Measurements from ENCODE around the gene LYRM4.

The LYRM4 gene

GRCh38 chr6:5305968-5306626 lies 45.3 kb upstream of the LYRM4 start:
- no peaks in the 10 kb centered on the region; the same call in 1 of the 2 replicates for H3K27me3 ChIP-seq (ENCODE audit: low read length)
- no peak overlapping the region for H3K27ac ChIP-seq (ENCODE audit: low read depth, low read length)
- no peaks in the 10 kb centered on the region for H3K9me2 ChIP-seq (replicated peaks; ENCODE audit: insufficient read depth, low read length)
- no peaks in the 10 kb centered on the region for H3K9me3 ChIP-seq (ENCODE audit: insufficient read depth, low read length)
- no peak overlapping the region for H2AFZ ChIP-seq (ENCODE audit: low read depth, low read length, severe bottlenecking)
- no peak overlapping the region for H3K4me2 ChIP-seq (ENCODE audit: low read depth, low read length, poor library complexity, severe bottlenecking)
- H3K79me2 ChIP-seq (ENCODE audit: insufficient read depth, low read length) = no peaks in the 10 kb centered on the region
- no peaks in the 10 kb centered on the region for H3F3A ChIP-seq (ENCODE audit: insufficient read depth)
- H4K20me1 ChIP-seq (ENCODE audit: low read depth, low read length) = peaks cover 66% of the 10 kb centered on the region
- H3K4me3 ChIP-seq (ENCODE audit: insufficient read depth, low read length, poor library complexity, severe bottlenecking) = no peak overlapping the region
- no peak for TF ChIP-seq EZH2phosphoT487 (conservative IDR thresholded peaks at IDR 0.05; ENCODE audit: low read length)
- TF ChIP-seq CTCF (IDR thresholded peaks at IDR 0.05; ENCODE audit: insufficient read depth, low read length, poor library complexity, severe bottlenecking) = no peak
- no peak overlapping the region for H3K9ac ChIP-seq (ENCODE audit: low read length)
- H3K36me3 ChIP-seq (ENCODE audit: low read length) = no peaks in the 10 kb centered on the region

- Histone ChIP-seq H3K9ac (ENCODE audit: low read length) (no peak overlapping the region), H3F3A (ENCODE audit: insufficient read depth) (no peaks in the 10 kb centered on the region), H3K79me2 (ENCODE audit: insufficient read depth, low read length) (no peaks in the 10 kb centered on the region), H3K27ac (ENCODE audit: low read depth, low read length) (no peak overlapping the region), H4K20me1 (ENCODE audit: low read depth, low read length) (peaks cover 62% of the 10 kb centered on the region), H3K9me3 (ENCODE audit: insufficient read depth, low read length) (no peaks in the 10 kb centered on the region), H3K9me2 (replicated peaks; ENCODE audit: insufficient read depth, low read length) (no peaks in the 10 kb centered on the region), H3K36me3 (ENCODE audit: low read length) (no peaks in the 10 kb centered on the region), H2AFZ (ENCODE audit: low read depth, low read length, severe bottlenecking) (no peak overlapping the region), H3K4me2 (ENCODE audit: low read depth, low read length, poor library complexity, severe bottlenecking) (no peak overlapping the region), H3K4me3 (ENCODE audit: insufficient read depth, low read length, poor library complexity, severe bottlenecking) (no peak overlapping the region), H3K27me3 (ENCODE audit: low read length) (no peaks in the 10 kb centered on the region; the same call in 1 of the 2 replicates)
- TF ChIP-seq CTCF (IDR thresholded peaks at IDR 0.05; ENCODE audit: insufficient read depth, low read length, poor library complexity, severe bottlenecking) (no peak), EZH2phosphoT487 (conservative IDR thresholded peaks at IDR 0.05; ENCODE audit: low read length) (no peak)
Observed at GRCh38 chr6:5303682-5304081, 42.9 kb upstream of the LYRM4 start.

GRCh38 chr6:5302995-5303622 lies 42.4 kb upstream of the LYRM4 start:
- H3K27ac ChIP-seq (ENCODE audit: low read depth, low read length) = no peak overlapping the region
- H3K27me3 ChIP-seq (ENCODE audit: low read length) = no peaks in the 10 kb centered on the region; the same call in 1 of the 2 replicates
- no peaks in the 10 kb centered on the region for H3F3A ChIP-seq (ENCODE audit: insufficient read depth)
- H3K9me2 ChIP-seq (replicated peaks; ENCODE audit: insufficient read depth, low read length) = no peaks in the 10 kb centered on the region
- no peaks in the 10 kb centered on the region for H3K79me2 ChIP-seq (ENCODE audit: insufficient read depth, low read length)
- no peak overlapping the region for H3K9ac ChIP-seq (ENCODE audit: low read length)
- H3K4me2 ChIP-seq (ENCODE audit: low read depth, low read length, poor library complexity, severe bottlenecking) = no peak overlapping the region
- no peaks in the 10 kb centered on the region for H3K9me3 ChIP-seq (ENCODE audit: insufficient read depth, low read length)
- no peak overlapping the region for H2AFZ ChIP-seq (ENCODE audit: low read depth, low read length, severe bottlenecking)
- peaks cover 61% of the 10 kb centered on the region for H4K20me1 ChIP-seq (ENCODE audit: low read depth, low read length)
- TF ChIP-seq CTCF (IDR thresholded peaks at IDR 0.05; ENCODE audit: insufficient read depth, low read length, poor library complexity, severe bottlenecking) (peak; percentile 58), EZH2phosphoT487 (conservative IDR thresholded peaks at IDR 0.05; ENCODE audit: low read length) (no peak)
- H3K36me3 ChIP-seq (ENCODE audit: low read length) = no peaks in the 10 kb centered on the region
- no peak overlapping the region for H3K4me3 ChIP-seq (ENCODE audit: insufficient read depth, low read length, poor library complexity, severe bottlenecking)

Measured in SU-DHL-6 (cell line).